ENCODE results near the gene FBLN1. TPM values are rescaled to one million over a fixed set of nuclear protein-coding genes. Genes with fewer than 3 reads are reported as not detected.
"Not testable (repeated sequence)": the region's sequence is repeated elsewhere in the genome, so short reads cannot be mapped to it uniquely, and the experiment has no call there.

The FBLN1 gene
- total RNA-seq, 2 donors from 2014 or later = 226 to 305 TPM

GRCh38 chr22:45462034-45462655 lies 40.5 kb upstream of the FBLN1 start:
- Mint-ChIP-seq H3K9me3 (peaks cover 27% of the 10 kb centered on the region), H3K36me3 (ENCODE audit: low read depth) (peaks cover 1% of the 10 kb centered on the region), H3K4me3 (no peak overlapping the region), H3K4me1 (no peaks in the 10 kb centered on the region), H3K27me3 (ENCODE audit: insufficient read depth) (no peaks in the 10 kb centered on the region), H3K27ac (no peak overlapping the region)
- TF ChIP-seq, protein P1, sequence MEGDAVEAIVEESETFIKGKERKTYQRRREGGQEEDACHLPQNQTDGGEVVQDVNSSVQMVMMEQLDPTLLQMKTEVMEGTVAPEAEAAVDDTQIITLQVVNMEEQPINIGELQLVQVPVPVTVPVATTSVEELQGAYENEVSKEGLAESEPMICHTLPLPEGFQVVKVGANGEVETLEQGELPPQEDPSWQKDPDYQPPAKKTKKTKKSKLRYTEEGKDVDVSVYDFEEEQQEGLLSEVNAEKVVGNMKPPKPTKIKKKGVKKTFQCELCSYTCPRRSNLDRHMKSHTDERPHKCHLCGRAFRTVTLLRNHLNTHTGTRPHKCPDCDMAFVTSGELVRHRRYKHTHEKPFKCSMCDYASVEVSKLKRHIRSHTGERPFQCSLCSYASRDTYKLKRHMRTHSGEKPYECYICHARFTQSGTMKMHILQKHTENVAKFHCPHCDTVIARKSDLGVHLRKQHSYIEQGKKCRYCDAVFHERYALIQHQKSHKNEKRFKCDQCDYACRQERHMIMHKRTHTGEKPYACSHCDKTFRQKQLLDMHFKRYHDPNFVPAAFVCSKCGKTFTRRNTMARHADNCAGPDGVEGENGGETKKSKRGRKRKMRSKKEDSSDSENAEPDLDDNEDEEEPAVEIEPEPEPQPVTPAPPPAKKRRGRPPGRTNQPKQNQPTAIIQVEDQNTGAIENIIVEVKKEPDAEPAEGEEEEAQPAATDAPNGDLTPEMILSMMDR (conservative IDR thresholded peaks at IDR 0.05) = peak; percentile 76
- Histone ChIP-seq H3K36me3 (ENCODE audit: control insufficient read depth, insufficient read depth, low read length) (no peaks in the 10 kb centered on the region), H3K9ac (ENCODE audit: extremely low read depth, low read length, poor library complexity, severe bottlenecking) (no peak overlapping the region), H3K27ac (ENCODE audit: low read depth, low read length) (no peak overlapping the region), H3K9me3 (ENCODE audit: control insufficient read depth, low read length) (no peaks in the 10 kb centered on the region), H3K4me1 (ENCODE audit: control insufficient read depth, insufficient read depth, low read length) (no peaks in the 10 kb centered on the region), H3K4me3 (ENCODE audit: low read length) (no peak overlapping the region), H3K27me3 (ENCODE audit: control insufficient read depth, insufficient read depth, low read length, poor library complexity, severe bottlenecking) (no peaks in the 10 kb centered on the region)
- peak; percentile 61 for DNase-seq
- 93 to 94% methylated on average over 5 to 6 of the region's 6 CpGs for WGBS, 2 experiments (ENCODE audit: insufficient coverage in 1 of 2, insufficient read length in 1 of 2)

GRCh38 chr22:45463691-45464090 lies 39.0 kb upstream of the FBLN1 start:
- 75 to 90% methylated on average over 1 to 3 of the region's 3 CpGs for WGBS, 2 experiments (ENCODE audit: insufficient coverage in 1 of 2, insufficient read length in 1 of 2)
- H3K9me3 Mint-ChIP-seq = peaks cover 38% of the 10 kb centered on the region
- not testable (repeated sequence) for H3K4me3 Mint-ChIP-seq; H3K27ac ChIP-seq (ENCODE audit: low read depth, low read length); H3K9ac ChIP-seq (ENCODE audit: extremely low read depth, low read length, poor library complexity, severe bottlenecking); H3K4me1 Mint-ChIP-seq; H3K27me3 Mint-ChIP-seq (ENCODE audit: insufficient read depth); H3K4me1 ChIP-seq (ENCODE audit: control insufficient read depth, insufficient read depth, low read length); H3K9me3 ChIP-seq (ENCODE audit: control insufficient read depth, low read length); H3K27ac Mint-ChIP-seq; H3K36me3 ChIP-seq (ENCODE audit: control insufficient read depth, insufficient read depth, low read length); H3K4me3 ChIP-seq (ENCODE audit: low read length); H3K27me3 ChIP-seq (ENCODE audit: control insufficient read depth, insufficient read depth, low read length, poor library complexity, severe bottlenecking); H3K36me3 Mint-ChIP-seq (ENCODE audit: low read depth)
- peak; percentile 23 for DNase-seq

DNA sequence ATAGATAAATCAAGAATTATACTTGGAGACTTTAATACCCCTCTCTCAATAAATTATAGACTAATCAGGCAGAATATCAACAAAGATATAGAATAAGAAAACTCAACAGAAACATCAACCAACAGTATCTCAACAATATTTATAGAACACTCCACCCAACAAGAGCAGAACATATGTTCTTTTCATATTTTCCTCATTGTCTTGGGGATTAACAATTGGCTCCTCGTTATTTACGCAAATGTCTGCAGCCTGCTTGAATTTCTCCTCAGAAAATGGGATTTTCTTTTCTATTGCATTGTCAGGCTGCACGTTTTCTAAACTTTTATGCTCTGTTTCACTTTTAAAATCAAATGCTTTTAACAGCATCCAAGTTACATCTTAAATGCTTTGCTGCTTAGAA lies 37.0 kb upstream of the FBLN1 start:
- 90 to 95% methylated on average over 3 of the region's 3 CpGs for WGBS, 2 experiments (ENCODE audit: insufficient coverage in 1 of 2, insufficient read length in 1 of 2)

More for the DNA sequence above, 37.0 kb upstream of the FBLN1 start:
- TF ChIP-seq, protein P1 (conservative IDR thresholded peaks at IDR 0.05) = no peak
- Mint-ChIP-seq H3K4me1 (peaks cover 6% of the 10 kb centered on the region), H3K27me3 (ENCODE audit: insufficient read depth) (no peaks in the 10 kb centered on the region), H3K4me3 (no peak overlapping the region), H3K36me3 (ENCODE audit: low read depth) (peaks cover 1% of the 10 kb centered on the region), H3K27ac (no peak overlapping the region), H3K9me3 (peaks cover 38% of the 10 kb centered on the region)
- Histone ChIP-seq H3K4me1 (ENCODE audit: control insufficient read depth, insufficient read depth, low read length) (no peaks in the 10 kb centered on the region), H3K4me3 (ENCODE audit: low read length) (no peak overlapping the region), H3K27ac (ENCODE audit: low read depth, low read length) (no peak overlapping the region), H3K27me3 (ENCODE audit: control insufficient read depth, insufficient read depth, low read length, poor library complexity, severe bottlenecking) (no peaks in the 10 kb centered on the region), H3K36me3 (ENCODE audit: control insufficient read depth, insufficient read depth, low read length) (no peaks in the 10 kb centered on the region), H3K9me3 (ENCODE audit: control insufficient read depth, low read length) (peaks cover 7% of the 10 kb centered on the region), H3K9ac (ENCODE audit: extremely low read depth, low read length, poor library complexity, severe bottlenecking) (no peak overlapping the region)
- no peak for DNase-seq

Data from endodermal cell (in vitro differentiated cells).